B cell (primary cell): ENCODE data around the gene SEMA6A. TPM values are rescaled to one million over a fixed set of nuclear protein-coding genes. Genes with fewer than 3 reads are reported as not detected.

Experiments
- ATAC-seq: fragments of 200-7000 bp; cut with Tn5 transposase; one replicate; pipeline ENCODE4 v1.10.0; 2021; ENCODE audit warnings: low read depth, mild to moderate bottlenecking, moderate number of reproducible peaks, moderate library complexity
- CTCF ChIA-PET: fragments of 350-600 bp; sonication (Branson Sonifier 250); formaldehyde crosslinking; loops from one replicate; lab custom pipeline; 2021; ENCODE audit warnings: antibody characterized with exemption, inconsistent platforms; lab: Charles Lee
- POLR2A ChIA-PET: fragments of 350-600 bp; sonication (Branson Sonifier 250); formaldehyde crosslinking; loops from one replicate; lab custom pipeline; 2021; ENCODE audit warnings: antibody characterized with exemption; lab: Charles Lee
- DNase-seq: peaks from one replicate; pipeline ENCODE4 v3.0.0; 2013
- H2AFZ ChIP-seq: 2 replicates; pipeline ENCODE4 v1.6.1; 2012; ENCODE audit warnings: mild to moderate bottlenecking, low read depth, low read length; ENCODE audit not compliant: insufficient read depth, poor library complexity, severe bottlenecking
- H3K27ac ChIP-seq, 2 donors: 1 replicate in 1 of 2; 2 replicates in 1 of 2; pipeline ENCODE4 v1.5.1; 2012 to 2013; ENCODE audit warnings: low read length in 2 of 2, mild to moderate bottlenecking in 2 of 2, moderate library complexity in 1 of 2
- H3K27me3 ChIP-seq, 4 experiments: fragments of 200-600 bp in 1 of 4; sonication (generic) in 1 of 4; replicated peaks in 1 of 4; 1 replicate in 2 of 4; 2 replicates in 2 of 4; pipeline versions ENCODE4 v1.6.1 to v1.7.0; 2013 to 2016; ENCODE audit warnings: low read length in 3 of 4, mild to moderate bottlenecking in 2 of 4, mixed read lengths in 1 of 4, moderate library complexity in 1 of 4; ENCODE audit not compliant: insufficient read depth in 4 of 4, control insufficient read depth in 3 of 4; ENCODE audit errors: control extremely low read depth in 1 of 4
- H3K36me3 ChIP-seq, 2 experiments: replicated peaks in 1 of 2; 1 replicate in 1 of 2; 2 replicates in 1 of 2; pipeline versions ENCODE4 v1.6.1 to v1.7.1; 2013; ENCODE audit warnings: low read length in 1 of 2; ENCODE audit not compliant: insufficient read depth in 2 of 2, control insufficient read depth in 1 of 2; ENCODE audit errors: control extremely low read depth in 1 of 2, extremely low read depth in 1 of 2
- H3K4me1 ChIP-seq, 2 donors: fragments of 200-600 bp in 1 of 2; sonication (generic) in 1 of 2; 1 replicate in 1 of 2; 2 replicates in 1 of 2; pipeline versions ENCODE4 v1.5.1 to v1.6.1; 2013 to 2017; ENCODE audit warnings: low read length in 2 of 2; ENCODE audit not compliant: control insufficient read depth in 2 of 2, insufficient read depth in 2 of 2
- H3K4me2 ChIP-seq: replicated peaks from 2 replicates; pipeline ENCODE3; 2012; ENCODE audit warnings: mild to moderate bottlenecking, low read depth, low read length; ENCODE audit not compliant: poor library complexity, severe bottlenecking
- H3K4me3 ChIP-seq, 5 experiments: fragments of 200-600 bp in 1 of 5; sonication (generic) in 1 of 5; 1 replicate in 3 of 5; 2 replicates in 2 of 5; pipeline versions ENCODE4 v1.5.1 to v1.7.0; 2011 to 2016; ENCODE audit warnings: low read length in 4 of 5, mild to moderate bottlenecking in 4 of 5, low read depth in 2 of 5, control low read depth in 1 of 5, moderate library complexity in 1 of 5; ENCODE audit not compliant: insufficient read depth in 1 of 5; ENCODE audit errors: control extremely low read depth in 1 of 5, extremely low read depth in 1 of 5
- H3K79me2 ChIP-seq: fragments of 200-600 bp; sonication (generic); one replicate; pipeline ENCODE4 v1.6.0; 2016; ENCODE audit warnings: low read length; ENCODE audit not compliant: control insufficient read depth, insufficient read depth
- H3K9ac ChIP-seq: fragments of 200-600 bp; sonication (generic); 2 replicates; pipeline ENCODE4 v1.6.1; 2017; ENCODE audit warnings: mild to moderate bottlenecking, low read length, moderate library complexity
- H3K9me3 ChIP-seq, 3 donors: one replicate each; pipeline versions ENCODE4 v1.6.1 to v1.7.1; 2013; ENCODE audit warnings: low read length in 2 of 3; ENCODE audit not compliant: control insufficient read depth in 2 of 3, insufficient read depth in 1 of 3; ENCODE audit errors: control extremely low read depth in 1 of 3
- H4K20me1 ChIP-seq: 2 replicates; pipeline ENCODE4 v1.6.0; 2012; ENCODE audit warnings: mild to moderate bottlenecking, low read length; ENCODE audit not compliant: insufficient read depth, control insufficient read depth, poor library complexity, severe bottlenecking
- H3K27ac Mint-ChIP-seq: one replicate; pipeline ENCODE4 v1.8.0; 2021; ENCODE audit warnings: mixed read lengths
- H3K27me3 Mint-ChIP-seq: one replicate; pipeline ENCODE4 v1.8.0; 2021; ENCODE audit warnings: mixed read lengths
- H3K4me1 Mint-ChIP-seq: one replicate; pipeline ENCODE4 v1.8.0; 2021; ENCODE audit warnings: mixed read lengths
- H3K4me3 Mint-ChIP-seq: one replicate; pipeline ENCODE4 v1.8.0; 2021; ENCODE audit warnings: mixed read lengths
- H3K9me3 Mint-ChIP-seq: one replicate; pipeline ENCODE4 v1.8.0; 2022; ENCODE audit warnings: mixed read lengths; ENCODE audit not compliant: insufficient read depth
- CTCF ChIP-seq: fragments of 200-600 bp; IDR thresholded peaks from one replicate; pipeline ENCODE4 v1.8.0; 2022; ENCODE audit warnings: antibody characterized with exemption, mild to moderate bottlenecking
- EZH2 ChIP-seq: IDR thresholded peaks from 2 replicates; pipeline ENCODE4 v1.6.1; 2012; ENCODE audit warnings: borderline replicate concordance, low read depth, mild to moderate bottlenecking, moderate library complexity, low read length; ENCODE audit not compliant: insufficient read depth, poor library complexity, severe bottlenecking
- WGBS: methylation state at CpG from one replicate; pipeline ENCODE4 v1.1.5; 2013; ENCODE audit warnings: missing lambda C conversion rate; ENCODE audit not compliant: insufficient coverage; 5-methylcytosine and 5-hydroxymethylcytosine counted together
- intact Hi-C: fragments of 100-400 bp; cut with micrococcal nuclease; formaldehyde crosslinking; loops from one replicate; pipeline ENCODE4 v1.10.0; 2022
- polyA plus RNA-seq: library from polyadenylated mRNA; depleted of rRNA; stranded (reverse); fragments of >200 nt; gene quantifications from 2 replicates; pipeline ENCODE4 v1.2.3, GENCODE V29; 2012
- total RNA-seq, 2 donors: library from RNA; stranded (reverse); fragments of 120-200 nt in 1 of 2; gene quantifications; 1 replicate in 1 of 2; 2 replicates in 1 of 2; pipeline versions ENCODE4 v1.2.3 to v1.2.4, GENCODE V29; 2013 to 2022

Gene SEMA6A
- total and polyA plus RNA-seq, 2 donors (not counting 1 experiment from before 2014, with no cell fraction given): 0.44 TPM; not detected in 1

GRCh38 chr5:116613445-116613844 is 38.8 kb upstream of the SEMA6A start:
- Histone ChIP-seq H3K9ac (no peak overlapping the region), H3K79me2 (no peaks in the 10 kb centered on the region), H3K27ac (no peak overlapping the region), H3K4me2 (no peak overlapping the region), H4K20me1 (no peaks in the 10 kb centered on the region), H2AFZ (no peak overlapping the region), H3K36me3 (no peaks in the 10 kb centered on the region), H3K27me3 (no peaks in the 10 kb centered on the region), H3K4me3 (no peak overlapping the region), H3K4me1 (peaks cover 0 to 3% of the 10 kb centered on the region in 2 donors), H3K9me3 (no peaks in the 10 kb centered on the region)
- no peak for ATAC-seq
- intact Hi-C loops: no loop called here
- Mint-ChIP-seq H3K27me3 (no peaks in the 10 kb centered on the region), H3K4me1 (peaks cover 9% of the 10 kb centered on the region), H3K9me3 (no peaks in the 10 kb centered on the region), H3K27ac (no peak overlapping the region), H3K4me3 (no peak overlapping the region)
- TF ChIP-seq CTCF (no peak), EZH2 (no peak)
- ChIA-PET POLR2A (no interaction called here), CTCF (interaction anchor here (0.6 kb wide), 1 partner anchor 775 kb away, joined by 4 read pairs; no protein-coding TSS in a partner anchor)
- DNase-seq: no peak
- WGBS: no CpG with 5 or more reads among the region's 1 CpG

DNA sequence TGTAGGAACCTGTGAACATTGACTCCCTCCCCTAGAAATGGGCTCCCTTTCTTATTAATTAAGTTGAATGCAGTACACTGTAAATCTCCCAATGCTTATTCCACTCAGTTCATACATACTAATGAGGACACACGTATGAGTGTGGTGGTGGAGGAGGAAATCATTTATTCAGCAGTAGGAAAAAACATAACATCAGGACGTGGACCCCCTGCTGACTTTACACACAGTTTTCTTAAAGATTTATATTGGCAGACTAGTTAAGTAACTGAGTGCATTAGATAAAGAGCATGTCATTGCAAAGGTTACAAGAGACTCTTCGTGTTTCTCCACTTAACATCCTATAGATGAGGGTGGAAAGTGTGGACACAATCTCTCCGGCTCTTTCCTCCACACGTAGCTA is 37.8 kb upstream of the SEMA6A start:
- H3K27me3 ChIP-seq: no peaks in the 10 kb centered on the region
- no peak overlapping the region for H3K4me3 Mint-ChIP-seq
- DNase-seq (no peak), ATAC-seq (no peak)
- TF ChIP-seq CTCF: no peak
- TF ChIP-seq EZH2: no peak
- POLR2A ChIA-PET: no interaction called here
- H3K27ac ChIP-seq: no peak overlapping the region
- H3K4me1 Mint-ChIP-seq: peaks cover 9% of the 10 kb centered on the region
- H3K36me3 ChIP-seq: no peaks in the 10 kb centered on the region
- no peak overlapping the region for H2AFZ ChIP-seq
- H3K4me2 ChIP-seq: no peak overlapping the region
- no peaks in the 10 kb centered on the region for H3K27me3 Mint-ChIP-seq
- H3K4me1 ChIP-seq: peaks cover 0 to 3% of the 10 kb centered on the region in 2 donors
- CTCF ChIA-PET: no interaction called here
- no peaks in the 10 kb centered on the region for H3K79me2 ChIP-seq
- no peaks in the 10 kb centered on the region for H4K20me1 ChIP-seq
- no peaks in the 10 kb centered on the region for H3K9me3 ChIP-seq
- intact Hi-C loops: no loop called here
- no peak overlapping the region for H3K27ac Mint-ChIP-seq
- H3K9me3 Mint-ChIP-seq: no peaks in the 10 kb centered on the region
- WGBS: 100% methylated on average over 1 of the region's 5 CpGs
- H3K4me3 ChIP-seq: no peak overlapping the region
- H3K9ac ChIP-seq: no peak overlapping the region
